Esophagus mucosa (tissue), 1 donor: ENCODE results near the gene RCVRN. TPM values are rescaled to one million over a fixed set of nuclear protein-coding genes. Genes with fewer than 3 reads are reported as not detected.
"Not testable (repeated sequence)": the region's sequence is repeated elsewhere in the genome, so short reads cannot be mapped to it uniquely, and the experiment has no call there.

Experiments
- ATAC-seq: fragments of 200-7000 bp; cut with Tn5 transposase; one replicate; pipeline ENCODE4 v1.9.1; 2020
- total RNA-seq: library from RNA; stranded (reverse); gene quantifications from one replicate; pipeline ENCODE4 v1.2.4, GENCODE V29; 2023
- donor health status: DM: yes; HTN: yes; CAD: no.

Gene RCVRN
- total RNA-seq, 1 donor from 2014 or later: not detected

- not testable (repeated sequence) for ATAC-seq
Observed at GRCh38 chr17:9921216-9921615, 16.1 kb upstream of the RCVRN start.

- ATAC-seq: no peak
Observed at GRCh38 chr17:9918804-9919352, 13.8 kb upstream of the RCVRN start.

DNA sequence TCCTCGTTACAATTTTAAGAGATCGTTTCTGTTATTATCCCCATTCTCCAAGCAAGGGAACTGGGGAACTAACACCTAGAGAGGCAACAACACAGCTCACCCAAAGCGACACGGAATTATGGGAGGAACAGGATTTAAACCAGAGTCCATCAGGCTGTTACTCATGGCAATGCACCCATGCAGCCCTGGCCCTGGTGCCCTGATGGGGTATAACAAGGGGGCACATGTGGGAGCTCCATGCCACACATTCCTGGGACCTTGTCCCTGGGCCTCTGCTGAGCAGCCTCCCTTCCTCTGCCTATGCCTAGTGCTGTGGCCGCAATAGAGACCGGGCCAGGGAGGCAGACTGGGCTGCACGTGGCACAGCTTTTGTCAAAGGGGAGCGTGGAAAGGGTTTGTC lies 13.3 kb upstream of the RCVRN start:
- ATAC-seq: no peak

DNA sequence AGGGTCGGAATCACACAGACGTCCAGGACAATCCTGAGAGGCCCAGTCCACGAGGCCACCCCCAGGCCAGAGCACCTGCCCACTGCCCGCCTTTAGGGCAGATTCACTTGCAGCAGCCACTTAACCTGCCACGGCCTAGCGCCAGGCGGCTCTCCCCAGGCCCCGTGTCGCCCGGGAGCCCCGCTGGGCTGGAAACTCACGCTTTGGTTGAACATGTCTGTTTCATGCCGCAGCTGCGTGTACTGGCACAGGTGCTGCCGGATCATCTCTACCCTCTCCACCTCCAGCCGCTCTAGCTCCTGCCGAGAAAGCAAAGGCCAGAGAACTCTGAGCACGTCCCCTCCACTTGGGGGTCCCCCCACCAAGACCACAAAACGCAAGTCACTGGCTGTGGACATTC lies 12.7 kb upstream of the RCVRN start:
- ATAC-seq: no peak

GRCh38 chr17:9917131-9917530 lies 12.1 kb upstream of the RCVRN start:
- ATAC-seq: no peak

DNA sequence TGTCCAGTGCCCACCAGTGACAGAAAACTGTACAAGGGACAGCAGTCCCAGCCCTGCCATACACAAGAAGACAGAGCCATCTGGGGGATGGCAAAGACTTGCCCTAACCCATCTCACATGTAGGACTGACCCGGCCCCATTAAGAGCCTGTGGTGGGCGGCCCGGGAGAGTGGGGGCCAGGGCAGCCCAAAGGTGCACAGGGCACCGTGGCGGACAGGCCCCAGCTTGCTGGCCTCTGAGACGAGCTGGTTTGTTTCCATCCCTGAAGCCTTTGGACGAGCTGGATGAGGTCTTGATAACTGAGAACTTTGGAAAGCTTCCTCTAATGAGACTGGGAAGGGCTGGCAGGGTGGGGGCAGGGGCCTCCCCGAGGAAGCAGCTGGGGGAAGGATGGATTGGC lies 11.0 kb upstream of the RCVRN start:
- no peak for ATAC-seq

DNA sequence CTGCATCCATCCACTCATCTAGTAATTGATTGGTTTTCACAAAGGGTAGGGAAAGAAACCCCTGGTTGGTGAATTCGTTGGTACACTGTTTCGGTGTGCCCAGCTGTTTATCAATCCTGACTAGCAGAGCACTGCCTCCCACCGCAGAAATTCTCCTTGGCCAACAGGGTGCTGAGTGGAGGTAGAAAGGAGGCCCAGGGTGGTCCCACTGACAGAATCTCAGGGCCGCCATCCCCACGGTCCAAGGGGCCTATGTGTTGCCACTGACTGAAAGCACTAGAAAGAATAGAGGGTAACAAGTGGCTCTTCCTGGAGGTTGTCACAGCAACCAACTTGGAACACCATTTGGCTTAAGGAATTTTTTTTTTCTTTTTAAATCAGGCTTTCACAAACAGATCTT lies 8.4 kb upstream of the RCVRN start:
- ATAC-seq: no peak

- no peak for ATAC-seq
Observed at GRCh38 chr17:9912121-9913099, 7.3 kb upstream of the RCVRN start.

DNA sequence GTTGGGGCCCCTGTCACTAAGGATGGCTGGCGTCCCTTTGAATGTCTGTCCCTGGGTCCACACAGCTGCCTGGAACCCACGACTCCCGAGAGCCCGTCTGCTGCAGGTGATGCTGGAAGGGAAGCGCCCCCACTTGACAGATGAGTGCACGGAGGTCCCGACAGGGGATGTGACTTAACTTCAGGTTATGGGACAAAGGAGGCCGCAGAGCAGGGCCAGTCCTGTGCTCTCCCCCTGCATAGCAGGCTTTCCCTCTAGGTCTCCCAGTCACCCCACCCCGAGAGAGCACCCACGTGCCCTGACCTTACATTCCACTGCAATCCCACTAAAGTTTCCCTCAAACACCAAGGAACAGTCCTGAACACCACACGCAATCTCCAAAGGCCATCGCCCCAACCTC lies 6.0 kb upstream of the RCVRN start:
- no peak for ATAC-seq

DNA sequence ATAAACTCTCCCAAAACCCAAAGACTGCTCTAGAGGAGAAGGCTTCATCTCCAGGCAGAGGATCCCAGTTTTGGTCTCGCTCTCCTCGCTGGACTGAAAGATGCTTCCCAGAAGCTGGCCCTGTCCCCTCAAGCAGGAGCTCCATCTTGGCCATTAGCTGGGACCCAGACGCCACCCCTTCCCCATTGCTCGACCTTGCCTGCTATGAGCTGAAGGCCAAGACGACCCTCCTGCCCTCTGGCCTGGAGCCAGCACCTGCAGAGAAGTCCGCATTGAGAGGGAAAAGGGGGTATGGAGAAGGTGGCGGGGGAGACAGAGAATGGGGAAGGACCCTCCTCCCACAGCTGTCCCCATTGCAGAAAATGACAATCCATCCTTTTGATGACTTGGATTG lies 3.6 kb upstream of the RCVRN start:
- no peak for ATAC-seq

GRCh38 chr17:9907883-9908648 lies 3.0 kb upstream of the RCVRN start:
- no peak for ATAC-seq

DNA sequence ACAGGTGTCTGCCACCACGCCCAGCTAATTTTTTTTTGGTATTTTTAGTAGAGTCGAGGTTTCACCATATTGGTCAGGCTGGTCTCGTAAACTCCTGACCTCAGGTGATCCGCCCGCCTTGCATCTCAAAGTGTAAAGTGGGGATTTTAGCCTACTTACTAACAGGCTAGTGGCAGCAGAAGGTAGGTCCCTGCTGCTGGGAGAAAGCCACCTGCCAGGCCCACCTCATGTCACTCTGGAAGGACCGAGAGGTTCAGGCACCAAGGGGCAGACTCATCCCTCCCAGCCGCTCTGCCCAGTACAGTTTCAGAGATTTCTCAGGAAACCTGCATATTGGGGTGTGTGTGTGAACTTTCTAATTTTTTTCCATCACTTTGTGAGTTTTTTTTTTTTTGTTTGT lies 2.1 kb upstream of the RCVRN start:
- no peak for ATAC-seq

- ATAC-seq: no peak
Observed at GRCh38 chr17:9906616-9907015, 1.5 kb upstream of the RCVRN start.

GRCh38 chr17:9905902-9906301 lies 831 bp upstream of the RCVRN start:
- peak; percentile 38 for ATAC-seq

DNA sequence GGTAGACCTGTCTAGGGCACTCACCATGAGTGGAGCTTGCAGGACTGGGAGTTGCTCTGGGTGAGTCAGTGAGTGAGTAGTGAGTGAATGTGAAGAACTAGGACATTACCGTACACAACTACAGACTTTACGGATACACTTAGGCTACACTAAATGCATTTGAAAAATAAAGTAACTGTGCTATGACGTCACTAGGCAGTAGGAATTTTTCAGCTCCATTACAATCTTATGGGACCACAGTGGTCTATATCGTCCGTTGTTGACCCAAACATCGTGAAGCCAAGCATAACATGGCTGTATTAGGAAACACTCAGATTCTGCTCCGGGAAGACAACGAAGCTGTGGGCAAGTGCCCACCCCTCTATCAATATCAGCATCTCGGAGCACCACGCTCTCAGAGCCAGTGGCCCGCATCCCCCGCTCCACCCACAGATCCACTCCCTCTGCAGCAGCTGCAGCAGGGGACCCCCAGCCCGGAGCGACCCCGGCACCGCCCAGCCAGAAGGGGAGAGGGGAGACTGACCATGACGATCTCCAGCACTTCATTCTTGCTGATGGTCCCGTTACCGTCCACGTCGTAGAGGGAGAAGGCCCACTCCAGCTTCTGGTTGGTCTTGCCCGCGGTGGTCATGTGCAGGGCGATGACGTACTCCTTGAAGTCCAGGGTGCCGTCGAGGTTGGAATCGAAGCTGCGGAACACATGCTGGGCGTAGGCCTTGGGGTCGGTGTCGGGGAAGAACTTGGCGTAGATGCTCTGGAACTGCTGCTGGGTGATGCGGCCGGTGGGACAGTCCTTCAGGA lies 594 bp downstream of the RCVRN start:
- no peak for ATAC-seq

- ATAC-seq: no peak
Observed at GRCh38 chr17:9902120-9902519, 3.0 kb downstream of the RCVRN start.

GRCh38 chr17:9900784-9901183 lies 4.3 kb downstream of the RCVRN start:
- ATAC-seq: no peak

- ATAC-seq: no peak
Observed at GRCh38 chr17:9900044-9900594, 5.0 kb downstream of the RCVRN start.

DNA sequence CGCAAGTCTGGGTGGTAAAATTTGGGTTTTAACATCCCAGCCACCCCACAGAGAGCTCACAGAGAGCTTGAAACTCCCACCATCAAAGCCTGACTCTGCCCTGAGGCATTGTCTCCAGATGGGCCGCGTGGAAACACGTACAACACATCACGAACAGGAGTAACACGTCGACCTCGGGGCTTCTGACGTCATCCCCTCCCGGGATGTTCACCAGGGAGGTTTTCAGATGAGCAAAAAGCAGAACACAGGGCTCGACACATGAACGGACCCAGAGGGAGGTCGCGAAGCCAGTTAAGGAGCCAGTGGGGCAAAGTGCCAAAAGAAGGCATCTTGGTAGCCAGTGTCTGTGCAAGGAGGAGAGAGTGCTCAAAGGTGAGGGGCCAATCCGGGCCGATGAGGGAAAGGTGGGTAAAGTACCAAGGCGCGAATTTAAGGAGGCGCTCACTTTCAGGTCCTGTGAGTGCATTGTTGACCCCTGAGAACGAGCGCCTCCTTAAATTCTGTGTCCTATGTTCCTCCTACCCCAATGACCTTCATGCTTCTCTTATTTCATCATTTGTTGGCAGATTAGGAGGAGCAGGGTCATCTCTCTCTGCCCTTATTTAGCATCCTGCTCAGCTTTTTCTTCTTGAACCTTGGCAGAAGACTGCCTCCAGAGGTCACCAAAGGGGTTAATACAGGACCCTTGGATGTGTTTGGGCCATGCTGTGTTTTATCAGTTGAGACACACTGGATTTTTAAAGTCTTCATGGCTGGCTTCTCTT lies 5.6 kb downstream of the RCVRN start:
- no peak for ATAC-seq

- ATAC-seq: no peak
Observed at GRCh38 chr17:9898812-9899211, 6.3 kb downstream of the RCVRN start.

DNA sequence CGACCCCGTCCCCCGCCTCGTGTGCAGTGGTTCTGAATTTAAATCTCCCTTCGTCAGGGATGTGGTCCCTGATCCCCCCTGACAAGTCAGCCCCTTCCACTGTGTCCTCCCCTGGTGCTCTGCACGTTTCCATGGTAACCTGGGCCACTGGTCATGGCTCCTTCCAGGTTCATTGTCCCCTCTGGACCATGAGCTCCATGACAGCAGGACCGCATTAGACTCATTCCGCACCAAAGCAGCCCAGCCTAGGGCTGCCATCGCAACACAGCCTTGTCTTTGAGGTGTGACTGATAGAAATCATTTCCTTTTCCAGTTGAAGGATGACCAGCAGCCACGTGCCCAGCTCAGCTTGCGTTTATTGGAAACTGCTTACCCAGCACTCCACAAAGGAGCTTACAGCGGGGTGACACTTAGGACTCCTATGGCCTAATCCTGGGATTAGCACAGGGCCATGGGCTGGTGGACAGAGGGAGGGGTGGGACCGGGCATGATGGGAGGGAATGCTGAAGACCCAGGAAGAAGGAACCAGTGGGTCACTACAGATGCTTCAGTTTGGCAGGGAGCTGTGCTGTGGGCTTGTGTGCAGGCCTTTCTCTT lies 7.6 kb downstream of the RCVRN start:
- ATAC-seq: no peak
